ENCODE measurements around the gene GSG1L. TPM values are rescaled to one million over a fixed set of nuclear protein-coding genes. Genes with fewer than 3 reads are reported as not detected.

GSG1L gene
- polyA plus RNA-seq, 1 donor (not counting 4 experiments of a cell fraction or from before 2014, with no cell fraction given) = not detected

- no peak overlapping the region for H3K27ac ChIP-seq (ENCODE audit: control insufficient read depth, insufficient read depth, low read length)
- H2AFZ ChIP-seq (ENCODE audit: control insufficient read depth, low read length) = no peak overlapping the region
- no peaks in the 10 kb centered on the region for H4K20me1 ChIP-seq (ENCODE audit: control insufficient read depth, extremely low read depth, insufficient read depth, low read length)
- peaks cover 16% of the 10 kb centered on the region for H3K27me3 ChIP-seq (ENCODE audit: control insufficient read depth, extremely low read depth, insufficient read depth, low read length)
- H3K4me2 ChIP-seq (ENCODE audit: control insufficient read depth, extremely low read depth, insufficient read depth, low read depth, low read length) = no peak overlapping the region
- no peaks in the 10 kb centered on the region for H3K4me1 ChIP-seq (ENCODE audit: control insufficient read depth, extremely low read depth, insufficient read depth, low read length)
- FAIRE-seq = no peak
- H3K9me3 ChIP-seq (ENCODE audit: control insufficient read depth, low read depth, low read length) = no peaks in the 10 kb centered on the region
- no peak for TF ChIP-seq EZH2 (IDR thresholded peaks at IDR 0.05; ENCODE audit: low read length)
- no peak for TF ChIP-seq CTCF (optimal IDR thresholded peaks at IDR 0.05 in 1 of 3, IDR thresholded peaks at IDR 0.05 in 1 of 3, conservative IDR thresholded peaks at IDR 0.05 in 1 of 3; ENCODE audit: extremely low read depth in 1 of 3, insufficient read depth in 2 of 3, low read length in 3 of 3)
- DNase-seq (ENCODE audit: low read depth, low spot score) = no peak
- no peak overlapping the region for H3K9ac ChIP-seq (ENCODE audit: control insufficient read depth, extremely low read depth, insufficient read depth, low read length)
- no peaks in the 10 kb centered on the region for H3K9me1 ChIP-seq (ENCODE audit: control insufficient read depth, extremely low read depth, insufficient read depth, low read length)
- dilution Hi-C loops (cut with MboI; ENCODE audit: extremely low pct_ligation_motif_present, low sequenced_read_pairs) = no loop called here
- H3K79me2 ChIP-seq (ENCODE audit: control insufficient read depth, insufficient read depth, low read length) = no peaks in the 10 kb centered on the region
- no peak overlapping the region for H3K4me3 ChIP-seq (ENCODE audit: control insufficient read depth in 2 of 3, extremely low read depth in 1 of 3, insufficient read depth in 2 of 3, low read depth in 1 of 3, low read length in 3 of 3)
- H3K36me3 ChIP-seq (ENCODE audit: control insufficient read depth in 2 of 2, extremely low read depth in 1 of 2, insufficient read depth in 2 of 2, low read length in 2 of 2) = no peaks in the 10 kb centered on the region
Observed at GRCh38 chr16:28068976-28069375, 5.5 kb upstream of the GSG1L start.

GRCh38 chr16:28067604-28068379 is 4.3 kb upstream of the GSG1L start:
- Histone ChIP-seq H2AFZ (ENCODE audit: control insufficient read depth, low read length) (no peak overlapping the region), H3K9ac (ENCODE audit: control insufficient read depth, extremely low read depth, insufficient read depth, low read length) (no peak overlapping the region), H3K9me3 (ENCODE audit: control insufficient read depth, low read depth, low read length) (no peaks in the 10 kb centered on the region), H3K79me2 (ENCODE audit: control insufficient read depth, insufficient read depth, low read length) (no peaks in the 10 kb centered on the region), H3K27ac (ENCODE audit: control insufficient read depth, insufficient read depth, low read length) (no peak overlapping the region), H3K4me2 (ENCODE audit: control insufficient read depth, extremely low read depth, insufficient read depth, low read depth, low read length) (no peak overlapping the region), H3K36me3 (ENCODE audit: control insufficient read depth in 2 of 2, extremely low read depth in 1 of 2, insufficient read depth in 2 of 2, low read length in 2 of 2) (no peaks in the 10 kb centered on the region), H3K4me1 (ENCODE audit: control insufficient read depth, extremely low read depth, insufficient read depth, low read length) (no peaks in the 10 kb centered on the region), H3K27me3 (ENCODE audit: control insufficient read depth, extremely low read depth, insufficient read depth, low read length) (peaks cover 23% of the 10 kb centered on the region), H3K9me1 (ENCODE audit: control insufficient read depth, extremely low read depth, insufficient read depth, low read length) (no peaks in the 10 kb centered on the region), H4K20me1 (ENCODE audit: control insufficient read depth, extremely low read depth, insufficient read depth, low read length) (no peaks in the 10 kb centered on the region), H3K4me3 (ENCODE audit: control insufficient read depth in 2 of 3, extremely low read depth in 1 of 3, insufficient read depth in 2 of 3, low read depth in 1 of 3, low read length in 3 of 3) (no peak overlapping the region)
- dilution Hi-C loops (cut with MboI; ENCODE audit: extremely low pct_ligation_motif_present, low sequenced_read_pairs) = no loop called here
- DNase-seq (ENCODE audit: low read depth, low spot score) = no peak
- no peak for FAIRE-seq
- TF ChIP-seq CTCF (optimal IDR thresholded peaks at IDR 0.05 in 1 of 3, IDR thresholded peaks at IDR 0.05 in 1 of 3, conservative IDR thresholded peaks at IDR 0.05 in 1 of 3; ENCODE audit: extremely low read depth in 1 of 3, insufficient read depth in 2 of 3, low read length in 3 of 3) = no peak
- TF ChIP-seq EZH2 (IDR thresholded peaks at IDR 0.05; ENCODE audit: low read length) = no peak

Measured in keratinocyte (primary cell).